Measurements from ENCODE around the gene SPNS3. TPM values are rescaled to one million over a fixed set of nuclear protein-coding genes. Genes with fewer than 3 reads are reported as not detected.

The SPNS3 gene
- polyA plus RNA-seq, 1 donor from 2014 or later, result not detected

DNA sequence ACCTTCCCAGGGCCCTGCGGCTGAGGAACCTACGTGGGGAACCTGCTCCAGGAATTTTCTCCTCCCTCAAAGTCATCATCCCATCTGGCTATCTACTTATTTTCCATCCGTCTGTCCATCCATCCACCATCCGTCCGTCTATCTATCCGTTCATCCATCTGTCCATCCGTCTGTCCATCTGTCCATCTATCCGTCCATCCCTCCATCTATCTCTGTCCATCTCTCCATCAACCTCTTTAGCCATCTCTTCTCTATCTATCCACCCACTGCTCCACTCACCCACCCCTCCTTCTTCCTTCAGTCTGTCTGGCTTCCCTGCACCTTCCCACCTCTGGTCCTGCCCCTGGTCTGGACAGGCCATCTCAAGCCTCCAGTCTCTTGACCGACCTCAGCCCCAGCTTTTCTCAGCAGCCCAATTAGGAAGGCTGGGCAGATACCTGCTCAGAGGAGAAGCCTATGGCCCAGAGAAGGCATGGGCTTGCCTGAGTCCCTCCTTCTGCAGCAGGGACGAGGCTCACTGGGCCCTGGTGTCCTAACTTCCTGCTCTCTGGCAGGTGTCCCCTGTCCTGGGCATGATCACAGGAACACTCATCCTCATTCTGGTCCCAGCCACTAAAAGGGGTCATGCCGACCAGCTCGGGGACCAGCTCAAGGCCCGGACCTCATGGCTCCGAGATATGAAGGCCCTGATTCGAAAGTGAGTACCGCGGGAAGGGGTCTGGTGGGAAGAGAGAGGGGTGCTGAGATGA, 98.4 kb downstream of the SPNS3 start:
- Histone ChIP-seq H3K36me3 (ENCODE audit: insufficient read depth, low read length) (no peaks in the 10 kb centered on the region), H3K9ac (ENCODE audit: low read length) (no peak overlapping the region), H3K27me3 (ENCODE audit: insufficient read depth, low read depth, low read length) (no peaks in the 10 kb centered on the region), H4K20me1 (ENCODE audit: insufficient read depth) (no peaks in the 10 kb centered on the region), H3K79me2 (replicated peaks; ENCODE audit: insufficient read depth, low read length) (no peaks in the 10 kb centered on the region), H3K4me3 (ENCODE audit: low read length) (no peak overlapping the region), H3K27ac (ENCODE audit: low read length) (no peak overlapping the region), H3F3A (ENCODE audit: insufficient read depth, low read length, poor library complexity, severe bottlenecking) (no peaks in the 10 kb centered on the region), H2AFZ (ENCODE audit: low read depth, low read length) (no peak overlapping the region), H3K9me3 (ENCODE audit: low read length) (no peaks in the 10 kb centered on the region), H3K9me2 (ENCODE audit: insufficient read depth, low read length) (no peaks in the 10 kb centered on the region), H3K4me2 (ENCODE audit: low read length) (no peak overlapping the region)
- TF ChIP-seq CTCF (IDR thresholded peaks at IDR 0.05; ENCODE audit: poor library complexity, severe bottlenecking), result no peak
- TF ChIP-seq MXI1 (conservative IDR thresholded peaks at IDR 0.05; ENCODE audit: poor library complexity, severe bottlenecking), result no peak
- TF ChIP-seq TAF1 (IDR thresholded peaks at IDR 0.05; ENCODE audit: low read depth), result no peak
- no peak for TF ChIP-seq POLR2AphosphoS5 (IDR thresholded peaks at IDR 0.05)
- TF ChIP-seq REST (IDR thresholded peaks at IDR 0.05; ENCODE audit: borderline replicate concordance), result no peak
- no peak for TF ChIP-seq SMC3 (conservative IDR thresholded peaks at IDR 0.05; ENCODE audit: poor library complexity)
- TF ChIP-seq EP300 (conservative IDR thresholded peaks at IDR 0.05; ENCODE audit: poor library complexity, severe bottlenecking), result no peak
- no peak for TF ChIP-seq RAD21 (conservative IDR thresholded peaks at IDR 0.05)
- no peak for TF ChIP-seq EZH2 (IDR thresholded peaks at IDR 0.05; ENCODE audit: borderline replicate concordance, insufficient read depth, low read length, poor library complexity, severe bottlenecking)

GRCh38 chr17:4532860-4533522, 99.3 kb downstream of the SPNS3 start:
- H2AFZ ChIP-seq (ENCODE audit: low read depth, low read length), result no peak overlapping the region
- no peaks in the 10 kb centered on the region for H3F3A ChIP-seq (ENCODE audit: insufficient read depth, low read length, poor library complexity, severe bottlenecking)
- H3K27ac ChIP-seq (ENCODE audit: low read length), result no peak overlapping the region
- H3K9me3 ChIP-seq (ENCODE audit: low read length), result no peaks in the 10 kb centered on the region
- H3K4me3 ChIP-seq (ENCODE audit: low read length), result no peak overlapping the region
- H3K27me3 ChIP-seq (ENCODE audit: insufficient read depth, low read depth, low read length), result no peaks in the 10 kb centered on the region
- no peak overlapping the region for H3K4me2 ChIP-seq (ENCODE audit: low read length)
- no peak for TF ChIP-seq EP300 (conservative IDR thresholded peaks at IDR 0.05; ENCODE audit: poor library complexity, severe bottlenecking)
- no peaks in the 10 kb centered on the region for H3K36me3 ChIP-seq (ENCODE audit: insufficient read depth, low read length)
- H3K9ac ChIP-seq (ENCODE audit: low read length), result no peak overlapping the region
- H4K20me1 ChIP-seq (ENCODE audit: insufficient read depth), result no peaks in the 10 kb centered on the region
- no peaks in the 10 kb centered on the region for H3K9me2 ChIP-seq (ENCODE audit: insufficient read depth, low read length)
- no peaks in the 10 kb centered on the region for H3K79me2 ChIP-seq (replicated peaks; ENCODE audit: insufficient read depth, low read length)
